ENCODE results near the gene ITIH4. TPM values are rescaled to one million over a fixed set of nuclear protein-coding genes. Genes with fewer than 3 reads are reported as not detected.

The ITIH4 gene
- polyA plus RNA-seq, 1 experiment = 1.4 TPM

DNA sequence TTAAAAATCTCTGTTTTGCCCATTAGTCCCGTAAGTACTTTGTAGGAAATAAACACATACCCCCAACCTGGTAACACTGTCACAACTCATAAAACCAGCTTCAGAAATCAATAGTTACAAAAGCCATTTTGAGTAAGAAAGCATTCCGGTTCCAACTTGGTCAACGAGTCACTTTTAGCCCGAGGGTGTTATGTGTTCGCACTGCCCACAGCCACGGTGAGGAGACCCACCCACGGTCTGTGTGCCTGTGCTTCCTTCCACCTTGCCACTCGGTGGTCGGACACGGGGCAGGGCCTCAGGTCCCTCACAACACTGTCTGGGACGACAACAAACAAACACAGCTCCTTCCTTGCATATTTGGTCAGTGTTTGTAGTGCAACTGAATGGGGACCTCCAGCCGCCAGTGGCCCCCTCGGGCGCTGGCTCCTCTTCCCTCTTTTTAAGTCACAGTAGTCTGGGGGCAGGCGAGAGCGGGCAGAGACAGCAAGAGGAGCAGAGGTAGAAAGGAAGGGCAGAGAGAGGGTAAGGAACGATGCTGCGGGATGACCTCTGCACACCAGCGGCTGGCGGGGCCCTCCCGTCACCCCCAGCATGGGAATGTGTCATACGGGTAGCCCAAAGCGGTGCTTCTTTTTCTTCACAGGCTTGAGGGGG lies 9.5 kb upstream of the ITIH4 start:
- Histone ChIP-seq H3K27me3 (ENCODE audit: control insufficient read depth, insufficient read depth, low read length) (no peaks in the 10 kb centered on the region), H3K4me3 (ENCODE audit: low read depth, low read length) (no peak overlapping the region), H3K36me3 (ENCODE audit: control insufficient read depth, insufficient read depth, low read length) (peaks cover 9% of the 10 kb centered on the region)
- POLR2A ChIA-PET = no interaction called here
- DNase-seq (ENCODE audit: low read depth) = no peak
- TF ChIP-seq, protein P1, sequence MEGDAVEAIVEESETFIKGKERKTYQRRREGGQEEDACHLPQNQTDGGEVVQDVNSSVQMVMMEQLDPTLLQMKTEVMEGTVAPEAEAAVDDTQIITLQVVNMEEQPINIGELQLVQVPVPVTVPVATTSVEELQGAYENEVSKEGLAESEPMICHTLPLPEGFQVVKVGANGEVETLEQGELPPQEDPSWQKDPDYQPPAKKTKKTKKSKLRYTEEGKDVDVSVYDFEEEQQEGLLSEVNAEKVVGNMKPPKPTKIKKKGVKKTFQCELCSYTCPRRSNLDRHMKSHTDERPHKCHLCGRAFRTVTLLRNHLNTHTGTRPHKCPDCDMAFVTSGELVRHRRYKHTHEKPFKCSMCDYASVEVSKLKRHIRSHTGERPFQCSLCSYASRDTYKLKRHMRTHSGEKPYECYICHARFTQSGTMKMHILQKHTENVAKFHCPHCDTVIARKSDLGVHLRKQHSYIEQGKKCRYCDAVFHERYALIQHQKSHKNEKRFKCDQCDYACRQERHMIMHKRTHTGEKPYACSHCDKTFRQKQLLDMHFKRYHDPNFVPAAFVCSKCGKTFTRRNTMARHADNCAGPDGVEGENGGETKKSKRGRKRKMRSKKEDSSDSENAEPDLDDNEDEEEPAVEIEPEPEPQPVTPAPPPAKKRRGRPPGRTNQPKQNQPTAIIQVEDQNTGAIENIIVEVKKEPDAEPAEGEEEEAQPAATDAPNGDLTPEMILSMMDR (IDR thresholded peaks at IDR 0.05; ENCODE audit: insufficient read depth, low read depth, low read length) = no peak
- CTCF ChIA-PET = interaction anchor here (1.0 kb wide), 1 partner anchor 95 kb away, joined by 3 read pairs; no protein-coding TSS in a partner anchor

- ChIA-PET CTCF (interaction anchor here (1.0 kb wide), 1 partner anchor 96 kb away, joined by 3 read pairs; no protein-coding TSS in a partner anchor), POLR2A (no interaction called here)
- DNase-seq (ENCODE audit: low read depth) = no peak
These were observed 8.8 kb upstream of the ITIH4 start for GRCh38 chr3:52839268-52839575.

DNA sequence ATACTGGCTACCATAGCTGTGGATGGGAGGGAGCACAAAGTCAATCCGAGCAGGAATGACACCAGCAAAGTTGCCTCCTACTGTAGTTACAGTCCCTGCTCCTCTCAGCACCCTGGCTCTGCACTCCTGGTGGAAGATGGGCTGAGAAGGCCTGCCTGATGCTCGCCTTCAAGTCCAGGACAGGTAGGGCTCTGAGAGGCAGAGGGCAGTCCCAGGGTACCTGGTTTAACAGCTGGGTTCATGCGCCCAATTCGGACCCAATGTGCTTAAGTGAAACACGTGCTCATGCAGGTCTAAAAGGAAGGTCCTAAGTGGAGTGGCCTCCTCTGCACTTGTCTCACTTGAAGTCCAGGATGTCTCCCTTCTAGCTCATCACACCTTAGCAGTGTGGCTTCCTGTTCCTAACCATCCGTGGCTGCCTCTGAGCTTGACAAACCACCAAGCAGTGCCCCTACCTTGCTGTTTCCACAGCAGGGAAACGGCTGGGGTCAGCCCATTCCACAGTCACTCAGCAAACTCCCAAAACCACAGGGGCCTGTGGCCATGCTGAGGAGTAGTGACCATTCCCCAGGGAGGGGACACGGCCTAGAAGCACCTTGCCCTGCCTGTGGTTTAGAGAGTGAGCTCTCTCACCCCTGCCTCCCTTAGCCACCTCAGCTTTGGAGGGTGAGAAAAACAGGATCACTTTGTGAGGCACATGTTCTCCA lies 8.2 kb upstream of the ITIH4 start:
- CTCF ChIA-PET = interaction anchor here (0.5 to 5.3 kb wide), 5 partner anchors 8 to 294 kb away, joined by 3 to 30 read pairs (median 3); no protein-coding TSS in a partner anchor
- Histone ChIP-seq H3K4me3 (ENCODE audit: low read depth, low read length) (no peak overlapping the region), H3K27me3 (ENCODE audit: control insufficient read depth, insufficient read depth, low read length) (no peaks in the 10 kb centered on the region), H3K36me3 (ENCODE audit: control insufficient read depth, insufficient read depth, low read length) (peaks cover 9% of the 10 kb centered on the region)
- DNase-seq (ENCODE audit: low read depth) = no peak
- POLR2A ChIA-PET = no interaction called here
- TF ChIP-seq, protein P1 (IDR thresholded peaks at IDR 0.05; ENCODE audit: insufficient read depth, low read depth, low read length) = no peak

More at GRCh38 chr3:52839268-52839575, 8.8 kb upstream of the ITIH4 start:
- H3K36me3 ChIP-seq (ENCODE audit: control insufficient read depth, insufficient read depth, low read length) = peaks cover 9% of the 10 kb centered on the region
- H3K27me3 ChIP-seq (ENCODE audit: control insufficient read depth, insufficient read depth, low read length) = no peaks in the 10 kb centered on the region
- no peak overlapping the region for H3K4me3 ChIP-seq (ENCODE audit: low read depth, low read length)
- TF ChIP-seq, protein P1 (IDR thresholded peaks at IDR 0.05; ENCODE audit: insufficient read depth, low read depth, low read length) = no peak

GRCh38 chr3:52836986-52837385 lies 6.5 kb upstream of the ITIH4 start:
- CTCF ChIA-PET = interaction anchor here (5.3 kb wide), 1 partner anchor 10 kb away, joined by 30 read pairs; no protein-coding TSS in a partner anchor
- Histone ChIP-seq H3K36me3 (ENCODE audit: control insufficient read depth, insufficient read depth, low read length) (peaks cover 7% of the 10 kb centered on the region), H3K27me3 (ENCODE audit: control insufficient read depth, insufficient read depth, low read length) (no peaks in the 10 kb centered on the region), H3K4me3 (ENCODE audit: low read depth, low read length) (no peak overlapping the region)
- POLR2A ChIA-PET = interaction anchor here (0.6 kb wide), 1 partner anchor 12 kb away, joined by 3 read pairs; no protein-coding TSS in a partner anchor
- TF ChIP-seq, protein P1 (IDR thresholded peaks at IDR 0.05; ENCODE audit: insufficient read depth, low read depth, low read length) = no peak
- DNase-seq (ENCODE audit: low read depth) = no peak

DNA sequence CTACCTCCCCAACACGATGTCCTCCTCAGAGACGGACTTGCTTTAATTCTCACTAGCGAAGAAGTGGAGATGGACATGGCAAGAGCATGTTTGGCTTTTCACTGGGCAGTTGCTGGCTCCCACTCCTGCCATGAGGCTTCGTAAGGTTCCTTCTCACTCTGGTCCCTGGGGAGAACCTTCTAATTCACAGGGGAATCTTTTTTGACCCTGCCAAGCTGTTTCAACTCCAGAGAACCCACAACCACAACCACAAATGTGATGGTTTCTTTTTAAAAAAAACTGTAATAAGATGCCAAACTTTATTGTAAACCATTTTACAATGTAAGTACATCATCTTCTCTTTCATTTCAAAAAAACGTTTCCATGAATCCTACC lies 6.0 kb upstream of the ITIH4 start:
- H3K4me3 ChIP-seq (ENCODE audit: low read depth, low read length) = no peak overlapping the region
- CTCF ChIA-PET = interaction anchor here (5.3 kb wide), 1 partner anchor 10 kb away, joined by 30 read pairs; no protein-coding TSS in a partner anchor
- H3K27me3 ChIP-seq (ENCODE audit: control insufficient read depth, insufficient read depth, low read length) = no peaks in the 10 kb centered on the region
- POLR2A ChIA-PET = interaction anchor here (0.6 kb wide), 1 partner anchor 12 kb away, joined by 3 read pairs; no protein-coding TSS in a partner anchor
- DNase-seq (ENCODE audit: low read depth) = no peak
- H3K36me3 ChIP-seq (ENCODE audit: control insufficient read depth, insufficient read depth, low read length) = peaks cover 7% of the 10 kb centered on the region
- TF ChIP-seq, protein P1 (IDR thresholded peaks at IDR 0.05; ENCODE audit: insufficient read depth, low read depth, low read length) = no peak

Data from BJ (cell line).